Fibroblast of lung (primary cell): Measurements from ENCODE around the gene CCDC182.

Experiments
- EZH2 ChIP-seq: IDR thresholded peaks from 2 replicates; pipeline ENCODE4 v1.5.1; 2012; ENCODE audit warnings: low read length, control low read depth, mild to moderate bottlenecking; ENCODE audit errors: missing control alignments
- TF ChIP-seq, protein P1 (sequence below), 2 donors: IDR thresholded peaks in 1 of 2; conservative IDR thresholded peaks in 1 of 2; 1 replicate in 1 of 2; 2 replicates in 1 of 2; pipeline ENCODE4 v1.5.1; 2011 to 2012; ENCODE audit warnings: low read length in 2 of 2, control low read depth in 1 of 2, inconsistent platforms in 1 of 2, low read depth in 1 of 2, mild to moderate bottlenecking in 1 of 2

DNA sequence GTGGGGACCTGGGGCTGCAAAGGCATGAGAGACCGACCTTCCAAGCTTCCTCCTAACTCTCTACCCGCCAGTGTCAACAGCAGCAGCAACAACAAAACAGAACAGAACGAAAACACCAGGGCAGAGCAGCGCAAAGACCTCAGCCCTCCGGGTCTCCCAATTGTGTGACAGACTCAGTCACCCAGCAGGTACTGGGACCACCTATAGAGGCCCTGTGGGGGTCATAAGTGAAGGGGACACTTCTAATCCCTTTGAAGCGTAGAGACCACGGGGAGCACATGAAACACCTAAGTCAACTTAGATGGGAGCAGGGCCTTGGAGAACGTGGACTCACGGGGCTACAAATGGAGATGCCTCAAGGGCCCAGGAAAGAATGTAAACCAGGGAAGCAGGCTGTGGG is 12.6 kb upstream of the CCDC182 start:
- no peak for TF ChIP-seq EZH2
- TF ChIP-seq, protein P1, sequence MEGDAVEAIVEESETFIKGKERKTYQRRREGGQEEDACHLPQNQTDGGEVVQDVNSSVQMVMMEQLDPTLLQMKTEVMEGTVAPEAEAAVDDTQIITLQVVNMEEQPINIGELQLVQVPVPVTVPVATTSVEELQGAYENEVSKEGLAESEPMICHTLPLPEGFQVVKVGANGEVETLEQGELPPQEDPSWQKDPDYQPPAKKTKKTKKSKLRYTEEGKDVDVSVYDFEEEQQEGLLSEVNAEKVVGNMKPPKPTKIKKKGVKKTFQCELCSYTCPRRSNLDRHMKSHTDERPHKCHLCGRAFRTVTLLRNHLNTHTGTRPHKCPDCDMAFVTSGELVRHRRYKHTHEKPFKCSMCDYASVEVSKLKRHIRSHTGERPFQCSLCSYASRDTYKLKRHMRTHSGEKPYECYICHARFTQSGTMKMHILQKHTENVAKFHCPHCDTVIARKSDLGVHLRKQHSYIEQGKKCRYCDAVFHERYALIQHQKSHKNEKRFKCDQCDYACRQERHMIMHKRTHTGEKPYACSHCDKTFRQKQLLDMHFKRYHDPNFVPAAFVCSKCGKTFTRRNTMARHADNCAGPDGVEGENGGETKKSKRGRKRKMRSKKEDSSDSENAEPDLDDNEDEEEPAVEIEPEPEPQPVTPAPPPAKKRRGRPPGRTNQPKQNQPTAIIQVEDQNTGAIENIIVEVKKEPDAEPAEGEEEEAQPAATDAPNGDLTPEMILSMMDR (conservative IDR thresholded peaks at IDR 0.05 in 1 of 2, IDR thresholded peaks at IDR 0.05 in 1 of 2; ENCODE audit: low read depth in 1 of 2, low read length in 2 of 2) = no peak
